HepG2 (cell line): ENCODE measurements around the gene KLHL21. TPM values are rescaled to one million over a fixed set of nuclear protein-coding genes. Genes with fewer than 3 reads are reported as not detected.

Source experiments
- ELF1 ChIP-seq: sonication (generic); formaldehyde crosslinking; IDR thresholded peaks from 2 replicates; pipeline ENCODE4 v1.4.0; 2020; ENCODE audit warnings: missing genetic modification reagents
- ELF3 ChIP-seq: IDR thresholded peaks from 2 replicates; pipeline ENCODE4 v1.6.1; 2016; ENCODE audit warnings: missing genetic modification reagents, missing compliant biosample characterization
- ETV6 ChIP-seq: sonication (generic); formaldehyde crosslinking; conservative IDR thresholded peaks from 2 replicates; pipeline ENCODE4 v1.4.0; 2020; ENCODE audit warnings: missing genetic modification reagents
- KMT2A ChIP-seq: sonication (generic); formaldehyde crosslinking; IDR thresholded peaks from 2 replicates; pipeline ENCODE4 v1.4.0; 2020; ENCODE audit warnings: missing genetic modification reagents
- PHF20 ChIP-seq: sonication (generic); formaldehyde crosslinking; IDR thresholded peaks from 2 replicates; pipeline ENCODE4 v1.5.0; 2020; ENCODE audit warnings: mild to moderate bottlenecking, missing genetic modification reagents
- RFX1 ChIP-seq: fragments of 450-650 bp; IDR thresholded peaks from 2 replicates; pipeline ENCODE4 v1.6.1; 2017
- STAG1 ChIP-seq: sonication (generic); formaldehyde crosslinking; IDR thresholded peaks from 2 replicates; pipeline ENCODE4 v1.4.0; 2020; ENCODE audit warnings: missing genetic modification reagents
- TARDBP ChIP-seq: sonication (generic); formaldehyde crosslinking; IDR thresholded peaks from 2 replicates; pipeline ENCODE4 v1.8.0; 2022; ENCODE audit warnings: mild to moderate bottlenecking, missing genetic modification reagents
- ZBTB42 ChIP-seq: sonication (generic); formaldehyde crosslinking; IDR thresholded peaks from 2 replicates; pipeline ENCODE4 v1.5.0; 2020; ENCODE audit warnings: mild to moderate bottlenecking, missing genetic modification reagents
- ZNF160 ChIP-seq: sonication (generic); formaldehyde crosslinking; IDR thresholded peaks from 2 replicates; pipeline ENCODE4 v1.8.0; 2022; ENCODE audit warnings: mild to moderate bottlenecking, inconsistent platforms, missing genetic modification reagents
- ZNF235 ChIP-seq: sonication (generic); formaldehyde crosslinking; IDR thresholded peaks from 2 replicates; pipeline ENCODE4 v1.8.1; 2023; ENCODE audit warnings: mild to moderate bottlenecking, missing genetic modification reagents, borderline replicate concordance
- ZNF335 ChIP-seq: sonication (generic); formaldehyde crosslinking; IDR thresholded peaks from 2 replicates; pipeline ENCODE4 v1.4.0; 2020; ENCODE audit warnings: missing genetic modification reagents
- ZNF34 ChIP-seq: sonication (generic); formaldehyde crosslinking; IDR thresholded peaks from 2 replicates; pipeline ENCODE4 v1.4.0; 2020; ENCODE audit warnings: mild to moderate bottlenecking, missing genetic modification reagents, borderline replicate concordance
- ZNF766 ChIP-seq: sonication (generic); formaldehyde crosslinking; IDR thresholded peaks from 2 replicates; pipeline ENCODE4 v1.5.0; 2020; ENCODE audit warnings: missing genetic modification reagents, borderline replicate concordance
- ZSCAN22 ChIP-seq: sonication (generic); formaldehyde crosslinking; IDR thresholded peaks from 2 replicates; pipeline ENCODE4 v1.4.0; 2020; ENCODE audit warnings: mild to moderate bottlenecking, missing genetic modification reagents
- polyA plus RNA-seq, 8 experiments: library from polyadenylated mRNA; depleted of rRNA in 3 of 8; stranded (reverse) in 7 of 8; unstranded in 1 of 8; fragments of >200 nt; fragmentation: Illumina TruSeq in 4 of 8; extraction: Trizol in 4 of 8; gene quantifications; 2 replicates each; pipeline versions ENCODE4 v1.2.1 to v1.2.3, GENCODE V29; 2011 to 2016; ENCODE audit warnings: low read depth in 4 of 8, missing spikeins in 1 of 8, mixed read lengths in 1 of 8; ENCODE audit not compliant: insufficient read depth in 1 of 8
- total RNA-seq, 5 experiments: library from RNA; depleted of rRNA; stranded (reverse); fragments of >200 nt; fragmentation: Illumina TruSeq; extraction: Trizol; gene quantifications; 2 replicates each; pipeline ENCODE4 v1.2.3, GENCODE V29; 2016; ENCODE audit warnings: low read depth in 1 of 5
- TF ChIP-seq, protein P1 (sequence below): sonication (generic); formaldehyde crosslinking; IDR thresholded peaks from 2 replicates; pipeline ENCODE4 v1.5.0; 2020; ENCODE audit warnings: missing genetic modification reagents
- TF ChIP-seq, protein P2 (sequence below): sonication (generic); formaldehyde crosslinking; IDR thresholded peaks from 2 replicates; pipeline ENCODE4 v1.4.0; 2020; ENCODE audit warnings: missing genetic modification reagents
- TF ChIP-seq, protein P3 (sequence below): IDR thresholded peaks from 2 replicates; pipeline ENCODE4 v1.6.1; 2016
- TF ChIP-seq, protein P4 (sequence below): sonication (generic); formaldehyde crosslinking; IDR thresholded peaks from 2 replicates; pipeline ENCODE4 v1.8.0; 2023; ENCODE audit warnings: mild to moderate bottlenecking, missing genetic modification reagents
- TF ChIP-seq, protein P5 (sequence below): sonication (generic); formaldehyde crosslinking; IDR thresholded peaks from 2 replicates; pipeline ENCODE4 v1.8.1; 2023; ENCODE audit warnings: mild to moderate bottlenecking, missing genetic modification reagents
- TF ChIP-seq, protein P6 (sequence below): sonication (generic); formaldehyde crosslinking; IDR thresholded peaks from 2 replicates; pipeline ENCODE4 v1.4.0; 2020; ENCODE audit warnings: missing genetic modification reagents, borderline replicate concordance

The KLHL21 gene
- total and polyA plus RNA-seq, 2 of the 13 experiments (the other 11 are each of a cell fraction or from before 2014, with no cell fraction given) = 14.8 to 25.0 TPM

DNA sequence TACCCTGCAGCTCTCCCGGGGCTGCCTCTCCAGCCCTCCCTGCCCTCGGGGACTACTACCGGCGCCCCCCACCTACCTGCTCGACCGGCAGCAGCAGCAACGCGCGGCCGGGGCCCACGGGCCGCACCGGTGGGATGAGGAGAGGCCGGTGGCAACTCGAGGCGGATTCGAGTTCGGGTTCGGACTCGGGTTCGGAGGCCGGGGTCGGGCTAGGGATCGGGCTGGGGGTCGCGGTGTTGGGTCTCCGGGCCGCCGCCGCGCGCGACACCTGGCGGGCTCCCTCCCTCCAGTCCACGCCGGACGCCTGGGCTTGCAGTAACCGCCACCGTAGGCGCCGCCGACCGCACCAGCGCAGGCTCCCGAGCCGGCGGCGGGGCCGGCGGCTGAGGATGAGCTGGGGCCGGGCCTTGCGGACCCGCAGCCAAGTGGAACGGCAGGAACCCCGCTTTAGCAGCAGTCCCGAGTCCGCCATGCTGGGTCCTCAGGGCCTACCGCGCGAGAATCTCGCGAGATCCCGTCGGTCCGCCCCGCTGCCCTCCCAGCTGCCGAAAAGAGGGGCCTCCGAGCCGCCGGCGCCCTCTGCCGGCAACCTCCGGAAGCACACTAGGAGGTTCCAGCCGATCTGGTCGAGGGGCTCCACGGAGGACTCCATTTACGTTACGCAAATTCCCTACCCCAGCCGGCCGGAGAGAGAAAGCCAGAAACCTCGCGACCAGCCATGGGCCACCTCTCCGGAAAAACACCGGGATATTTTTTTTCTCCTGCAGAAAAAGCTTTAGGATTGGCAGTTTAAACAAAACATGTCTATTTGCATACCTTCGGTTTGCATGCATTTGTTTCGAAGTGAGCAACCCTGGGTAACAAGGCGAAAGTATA, 48.4 kb downstream of the KLHL21 start, which contains the start of gene NOL9 (continued):
- TF ChIP-seq ZNF160 (CRISPR knock-in tag) (0 out of 2 replicates have a peak, but pooled peaks have one; percentile 60), ZNF766 (CRISPR knock-in tag) (peak; percentile 47; the same call in 1 of the 2 replicates), STAG1 (peak; percentile 67), RFX1 (no peak), ZBTB42 (no peak), PHF20 (peak; percentile 85), KMT2A (CRISPR knock-in tag) (peak; percentile 91), ZNF34 (no peak), ELF3 (CRISPR knock-in tag) (peak; percentile 68; the same call in 1 of the 2 replicates), ELF1 (CRISPR knock-in tag) (peak; percentile 70), ZNF235 (CRISPR knock-in tag) (peak; percentile 79), ETV6 (CRISPR knock-in tag) (peak; percentile 67; the same call in 1 of the 2 replicates), ZNF335 (CRISPR knock-in tag) (peak; percentile 96), TARDBP (CRISPR knock-in tag) (peak; percentile 63; the same call in 1 of the 2 replicates), ZSCAN22 (CRISPR knock-in tag) (no peak)
- TF ChIP-seq, protein P1, sequence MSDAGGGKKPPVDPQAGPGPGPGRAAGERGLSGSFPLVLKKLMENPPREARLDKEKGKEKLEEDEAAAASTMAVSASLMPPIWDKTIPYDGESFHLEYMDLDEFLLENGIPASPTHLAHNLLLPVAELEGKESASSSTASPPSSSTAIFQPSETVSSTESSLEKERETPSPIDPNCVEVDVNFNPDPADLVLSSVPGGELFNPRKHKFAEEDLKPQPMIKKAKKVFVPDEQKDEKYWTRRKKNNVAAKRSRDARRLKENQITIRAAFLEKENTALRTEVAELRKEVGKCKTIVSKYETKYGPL (CRISPR knock-in tag) = peak; percentile 67
- TF ChIP-seq, protein P2, sequence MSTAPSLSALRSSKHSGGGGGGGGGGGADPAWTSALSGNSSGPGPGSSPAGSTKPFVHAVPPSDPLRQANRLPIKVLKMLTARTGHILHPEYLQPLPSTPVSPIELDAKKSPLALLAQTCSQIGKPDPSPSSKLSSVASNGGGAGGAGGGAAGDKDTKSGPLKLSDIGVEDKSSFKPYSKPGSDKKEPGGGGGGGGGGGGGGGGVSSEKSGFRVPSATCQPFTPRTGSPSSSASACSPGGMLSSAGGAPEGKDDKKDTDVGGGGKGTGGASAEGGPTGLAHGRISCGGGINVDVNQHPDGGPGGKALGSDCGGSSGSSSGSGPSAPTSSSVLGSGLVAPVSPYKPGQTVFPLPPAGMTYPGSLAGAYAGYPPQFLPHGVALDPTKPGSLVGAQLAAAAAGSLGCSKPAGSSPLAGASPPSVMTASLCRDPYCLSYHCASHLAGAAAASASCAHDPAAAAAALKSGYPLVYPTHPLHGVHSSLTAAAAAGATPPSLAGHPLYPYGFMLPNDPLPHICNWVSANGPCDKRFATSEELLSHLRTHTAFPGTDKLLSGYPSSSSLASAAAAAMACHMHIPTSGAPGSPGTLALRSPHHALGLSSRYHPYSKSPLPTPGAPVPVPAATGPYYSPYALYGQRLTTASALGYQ (CRISPR knock-in tag) = peak; percentile 78
- TF ChIP-seq, protein P3, sequence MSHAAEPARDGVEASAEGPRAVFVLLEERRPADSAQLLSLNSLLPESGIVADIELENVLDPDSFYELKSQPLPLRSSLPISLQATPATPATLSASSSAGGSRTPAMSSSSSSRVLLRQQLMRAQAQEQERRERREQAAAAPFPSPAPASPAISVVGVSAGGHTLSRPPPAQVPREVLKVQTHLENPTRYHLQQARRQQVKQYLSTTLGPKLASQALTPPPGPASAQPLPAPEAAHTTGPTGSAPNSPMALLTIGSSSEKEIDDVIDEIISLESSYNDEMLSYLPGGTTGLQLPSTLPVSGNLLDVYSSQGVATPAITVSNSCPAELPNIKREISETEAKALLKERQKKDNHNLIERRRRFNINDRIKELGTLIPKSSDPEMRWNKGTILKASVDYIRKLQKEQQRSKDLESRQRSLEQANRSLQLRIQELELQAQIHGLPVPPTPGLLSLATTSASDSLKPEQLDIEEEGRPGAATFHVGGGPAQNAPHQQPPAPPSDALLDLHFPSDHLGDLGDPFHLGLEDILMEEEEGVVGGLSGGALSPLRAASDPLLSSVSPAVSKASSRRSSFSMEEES (CRISPR knock-in tag) = no peak
- TF ChIP-seq, protein P4, sequence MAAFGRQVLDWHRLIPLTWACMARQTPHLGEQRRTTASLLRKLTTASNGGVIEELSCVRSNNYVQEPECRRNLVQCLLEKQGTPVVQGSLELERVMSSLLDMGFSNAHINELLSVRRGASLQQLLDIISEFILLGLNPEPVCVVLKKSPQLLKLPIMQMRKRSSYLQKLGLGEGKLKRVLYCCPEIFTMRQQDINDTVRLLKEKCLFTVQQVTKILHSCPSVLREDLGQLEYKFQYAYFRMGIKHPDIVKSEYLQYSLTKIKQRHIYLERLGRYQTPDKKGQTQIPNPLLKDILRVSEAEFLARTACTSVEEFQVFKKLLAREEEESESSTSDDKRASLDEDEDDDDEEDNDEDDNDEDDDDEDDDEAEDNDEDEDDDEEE (CRISPR knock-in tag) = no peak
- TF ChIP-seq, protein P5, sequence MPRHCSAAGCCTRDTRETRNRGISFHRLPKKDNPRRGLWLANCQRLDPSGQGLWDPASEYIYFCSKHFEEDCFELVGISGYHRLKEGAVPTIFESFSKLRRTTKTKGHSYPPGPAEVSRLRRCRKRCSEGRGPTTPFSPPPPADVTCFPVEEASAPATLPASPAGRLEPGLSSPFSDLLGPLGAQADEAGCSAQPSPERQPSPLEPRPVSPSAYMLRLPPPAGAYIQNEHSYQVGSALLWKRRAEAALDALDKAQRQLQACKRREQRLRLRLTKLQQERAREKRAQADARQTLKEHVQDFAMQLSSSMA = 0 out of 2 replicates have a peak, but pooled peaks have one; percentile 17
- TF ChIP-seq, protein P6, sequence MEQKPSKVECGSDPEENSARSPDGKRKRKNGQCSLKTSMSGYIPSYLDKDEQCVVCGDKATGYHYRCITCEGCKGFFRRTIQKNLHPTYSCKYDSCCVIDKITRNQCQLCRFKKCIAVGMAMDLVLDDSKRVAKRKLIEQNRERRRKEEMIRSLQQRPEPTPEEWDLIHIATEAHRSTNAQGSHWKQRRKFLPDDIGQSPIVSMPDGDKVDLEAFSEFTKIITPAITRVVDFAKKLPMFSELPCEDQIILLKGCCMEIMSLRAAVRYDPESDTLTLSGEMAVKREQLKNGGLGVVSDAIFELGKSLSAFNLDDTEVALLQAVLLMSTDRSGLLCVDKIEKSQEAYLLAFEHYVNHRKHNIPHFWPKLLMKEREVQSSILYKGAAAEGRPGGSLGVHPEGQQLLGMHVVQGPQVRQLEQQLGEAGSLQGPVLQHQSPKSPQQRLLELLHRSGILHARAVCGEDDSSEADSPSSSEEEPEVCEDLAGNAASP (CRISPR knock-in tag) = 0 out of 2 replicates have a peak, but pooled peaks have one; percentile 41
